Smooth muscle cell (in vitro differentiated cells): ENCODE results near the gene PERCC1. TPM values are rescaled to one million over a fixed set of nuclear protein-coding genes. Genes with fewer than 3 reads are reported as not detected.

Source experiments
- DNase-seq: peaks from one replicate; lab custom pipeline; 2025; ENCODE audit not compliant: unreplicated experiment; lab: John Stamatoyannopoulos, UW
- H2AFZ ChIP-seq: fragments of 200-600 bp; sonication (generic); 2 replicates; pipeline ENCODE4 v1.6.0; 2016; ENCODE audit warnings: antibody characterized with exemption, low read depth, mild to moderate bottlenecking
- H3F3A ChIP-seq: fragments of 200-600 bp; sonication (generic); 2 replicates; pipeline ENCODE4 v1.6.0; 2017; ENCODE audit warnings: antibody characterized with exemption, low read depth
- H3K27ac ChIP-seq: fragments of 200-600 bp; sonication (generic); 2 replicates; pipeline ENCODE4 v1.5.1; 2016; ENCODE audit warnings: low read depth, mild to moderate bottlenecking
- H3K27me3 ChIP-seq: fragments of 200-600 bp; sonication (generic); 2 replicates; pipeline ENCODE4 v1.6.1; 2016; ENCODE audit warnings: low read depth, mild to moderate bottlenecking
- H3K36me3 ChIP-seq: fragments of 200-600 bp; sonication (generic); 2 replicates; pipeline ENCODE4 v1.5.1; 2016; ENCODE audit warnings: low read depth
- H3K4me1 ChIP-seq: fragments of 200-600 bp; sonication (generic); 2 replicates; pipeline ENCODE4 v1.5.1; 2016; ENCODE audit warnings: low read depth
- H3K4me2 ChIP-seq: fragments of 200-600 bp; sonication (generic); 2 replicates; pipeline ENCODE4 v1.6.0; 2016; ENCODE audit warnings: mild to moderate bottlenecking
- H3K4me3 ChIP-seq: fragments of 200-600 bp; sonication (generic); 2 replicates; pipeline ENCODE4 v1.5.1; 2016; ENCODE audit warnings: mild to moderate bottlenecking
- H3K79me2 ChIP-seq: fragments of 200-600 bp; sonication (generic); 2 replicates; pipeline ENCODE4 v1.6.0; 2016; ENCODE audit warnings: low read depth, mild to moderate bottlenecking
- H3K9ac ChIP-seq: fragments of 200-600 bp; sonication (generic); 2 replicates; pipeline ENCODE4 v1.6.0; 2016; ENCODE audit warnings: low read depth
- H3K9me3 ChIP-seq: fragments of 200-600 bp; sonication (generic); replicated peaks from 2 replicates; pipeline ENCODE4 v1.5.1; 2016; ENCODE audit warnings: low read depth
- H4K20me1 ChIP-seq: fragments of 200-600 bp; sonication (generic); 2 replicates; pipeline ENCODE4 v1.6.0; 2016; ENCODE audit warnings: low read depth
- WGBS: methylation state at CpG from one replicate; pipeline ENCODE4 v1.1.7; 2016; ENCODE audit warnings: low lambda C conversion rate; 5-methylcytosine and 5-hydroxymethylcytosine counted together
- polyA plus RNA-seq: library from polyadenylated mRNA; unstranded; fragments of >200 nt; fragmentation: Nextera tagmentation; extraction: Ambion mirVana; gene quantifications from 2 replicates; pipeline ENCODE4 v1.2.1, GENCODE V29; 2016
- total RNA-seq: library from RNA; depleted of rRNA; stranded (reverse); fragments of >200 nt; gene quantifications from 2 replicates; pipeline ENCODE4 v1.2.3, GENCODE V29; 2014
- TF ChIP-seq, protein P1 (sequence below): fragments of 200-600 bp; sonication (generic); IDR thresholded peaks from 2 replicates; pipeline ENCODE4 v1.5.1; 2017; ENCODE audit warnings: borderline replicate concordance, mild to moderate bottlenecking, antibody characterized with exemption; ENCODE audit not compliant: insufficient read depth, poor library complexity, severe bottlenecking

Gene PERCC1
- total and polyA plus RNA-seq, 2 experiments from 2014 or later = not detected

- no peak overlapping the region for H3K4me2 ChIP-seq
- no peak overlapping the region for H3K9ac ChIP-seq
- H3K79me2 ChIP-seq = peaks cover 26% of the 10 kb centered on the region
- no peak for DNase-seq
- TF ChIP-seq, protein P1, sequence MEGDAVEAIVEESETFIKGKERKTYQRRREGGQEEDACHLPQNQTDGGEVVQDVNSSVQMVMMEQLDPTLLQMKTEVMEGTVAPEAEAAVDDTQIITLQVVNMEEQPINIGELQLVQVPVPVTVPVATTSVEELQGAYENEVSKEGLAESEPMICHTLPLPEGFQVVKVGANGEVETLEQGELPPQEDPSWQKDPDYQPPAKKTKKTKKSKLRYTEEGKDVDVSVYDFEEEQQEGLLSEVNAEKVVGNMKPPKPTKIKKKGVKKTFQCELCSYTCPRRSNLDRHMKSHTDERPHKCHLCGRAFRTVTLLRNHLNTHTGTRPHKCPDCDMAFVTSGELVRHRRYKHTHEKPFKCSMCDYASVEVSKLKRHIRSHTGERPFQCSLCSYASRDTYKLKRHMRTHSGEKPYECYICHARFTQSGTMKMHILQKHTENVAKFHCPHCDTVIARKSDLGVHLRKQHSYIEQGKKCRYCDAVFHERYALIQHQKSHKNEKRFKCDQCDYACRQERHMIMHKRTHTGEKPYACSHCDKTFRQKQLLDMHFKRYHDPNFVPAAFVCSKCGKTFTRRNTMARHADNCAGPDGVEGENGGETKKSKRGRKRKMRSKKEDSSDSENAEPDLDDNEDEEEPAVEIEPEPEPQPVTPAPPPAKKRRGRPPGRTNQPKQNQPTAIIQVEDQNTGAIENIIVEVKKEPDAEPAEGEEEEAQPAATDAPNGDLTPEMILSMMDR = no peak
- no peaks in the 10 kb centered on the region for H3K27me3 ChIP-seq
- H2AFZ ChIP-seq = no peak overlapping the region
- no peaks in the 10 kb centered on the region for H3K36me3 ChIP-seq
- no peak overlapping the region for H3K4me3 ChIP-seq
- H3K9me3 ChIP-seq = no peaks in the 10 kb centered on the region
- peaks cover 11% of the 10 kb centered on the region for H3K4me1 ChIP-seq
- H3K27ac ChIP-seq = peak overlapping the region; percentile 93
- no peaks in the 10 kb centered on the region for H3F3A ChIP-seq
- no peaks in the 10 kb centered on the region for H4K20me1 ChIP-seq
- 83% methylated on average over 10 of the region's 10 CpGs for WGBS
Observed at GRCh38 chr16:1422076-1422475, 8.8 kb upstream of the PERCC1 start.

- Histone ChIP-seq H3K36me3 (no peaks in the 10 kb centered on the region), H4K20me1 (no peaks in the 10 kb centered on the region), H3K27me3 (no peaks in the 10 kb centered on the region), H3K27ac (no peak overlapping the region), H3K4me2 (no peak overlapping the region), H3F3A (no peaks in the 10 kb centered on the region), H3K79me2 (peaks cover 13% of the 10 kb centered on the region), H3K4me3 (no peak overlapping the region), H3K4me1 (peaks cover 9% of the 10 kb centered on the region), H2AFZ (no peak overlapping the region), H3K9ac (no peak overlapping the region), H3K9me3 (no peaks in the 10 kb centered on the region)
- DNase-seq = no peak
- 95% methylated on average over 12 of the region's 12 CpGs for WGBS
- TF ChIP-seq, protein P1 = no peak
Observed at GRCh38 chr16:1424028-1424427, 6.8 kb upstream of the PERCC1 start.

GRCh38 chr16:1425616-1426370 lies 5.1 kb upstream of the PERCC1 start:
- H3K36me3 ChIP-seq = no peaks in the 10 kb centered on the region
- H2AFZ ChIP-seq = no peak overlapping the region
- H3K4me1 ChIP-seq = no peaks in the 10 kb centered on the region
- no peak for DNase-seq
- H3K4me2 ChIP-seq = no peak overlapping the region
- WGBS = 94% methylated on average over 16 of the region's 16 CpGs
- TF ChIP-seq, protein P1 = no peak
- H3K79me2 ChIP-seq = no peaks in the 10 kb centered on the region
- no peaks in the 10 kb centered on the region for H3K9me3 ChIP-seq
- H3K27me3 ChIP-seq = no peaks in the 10 kb centered on the region
- no peaks in the 10 kb centered on the region for H4K20me1 ChIP-seq
- no peak overlapping the region for H3K9ac ChIP-seq
- H3K27ac ChIP-seq = no peak overlapping the region
- no peak overlapping the region for H3K4me3 ChIP-seq
- H3F3A ChIP-seq = no peaks in the 10 kb centered on the region
